ES-I3 (cell line): ENCODE data around the gene SLC18A3.
A peak's percentile ranks its signal among the peaks of the same experiment; 100 is the strongest.

ENCODE experiments used
- H3K36me3 ChIP-seq: 2 replicates; pipeline ENCODE4 v1.6.1; 2013; ENCODE audit warnings: mild to moderate bottlenecking, low read length, control low read depth, moderate library complexity; ENCODE audit not compliant: insufficient read depth
- H3K4me1 ChIP-seq: 2 replicates; pipeline ENCODE4 v1.6.1; 2013; ENCODE audit warnings: mild to moderate bottlenecking, control low read depth, low read length; ENCODE audit not compliant: insufficient read depth
- H3K9ac ChIP-seq: 2 replicates; pipeline ENCODE4 v1.6.1; 2013; ENCODE audit warnings: low read depth, mild to moderate bottlenecking, low read length, moderate library complexity
- H3K9me3 ChIP-seq: 2 replicates; pipeline ENCODE4 v1.6.1; 2013; ENCODE audit warnings: mild to moderate bottlenecking, low read length, moderate library complexity; ENCODE audit not compliant: control insufficient read depth, insufficient read depth

Gene SLC18A3

GRCh38 chr10:49600781-49601400 is 9.2 kb upstream of the SLC18A3 start:
- Histone ChIP-seq H3K36me3 (no peaks in the 10 kb centered on the region), H3K4me1 (no peaks in the 10 kb centered on the region), H3K9me3 (no peaks in the 10 kb centered on the region), H3K9ac (no peak overlapping the region)

GRCh38 chr10:49601857-49602256 is 8.3 kb upstream of the SLC18A3 start:
- no peaks in the 10 kb centered on the region for H3K9me3 ChIP-seq
- no peak overlapping the region for H3K9ac ChIP-seq
- H3K36me3 ChIP-seq, result no peaks in the 10 kb centered on the region
- H3K4me1 ChIP-seq, result no peaks in the 10 kb centered on the region

GRCh38 chr10:49602380-49603023 is 7.6 kb upstream of the SLC18A3 start:
- no peak overlapping the region for H3K9ac ChIP-seq
- no peaks in the 10 kb centered on the region for H3K4me1 ChIP-seq
- no peaks in the 10 kb centered on the region for H3K36me3 ChIP-seq
- no peaks in the 10 kb centered on the region for H3K9me3 ChIP-seq

GRCh38 chr10:49605216-49605938 is 4.7 kb upstream of the SLC18A3 start:
- H3K9me3 ChIP-seq, result no peaks in the 10 kb centered on the region
- H3K36me3 ChIP-seq, result no peaks in the 10 kb centered on the region
- no peak overlapping the region for H3K9ac ChIP-seq
- H3K4me1 ChIP-seq, result no peaks in the 10 kb centered on the region

GRCh38 chr10:49605939-49606509 is 4.1 kb upstream of the SLC18A3 start:
- no peaks in the 10 kb centered on the region; the same call in 1 of the 2 replicates for H3K4me1 ChIP-seq
- H3K9ac ChIP-seq, result no peak overlapping the region
- H3K9me3 ChIP-seq, result no peaks in the 10 kb centered on the region
- H3K36me3 ChIP-seq, result no peaks in the 10 kb centered on the region

GRCh38 chr10:49606981-49607535 is 3.1 kb upstream of the SLC18A3 start:
- Histone ChIP-seq H3K4me1 (no peaks in the 10 kb centered on the region; the same call in 1 of the 2 replicates), H3K9me3 (no peaks in the 10 kb centered on the region), H3K36me3 (no peaks in the 10 kb centered on the region), H3K9ac (no peak overlapping the region)

GRCh38 chr10:49608166-49609005 is 1.7 kb upstream of the SLC18A3 start:
- no peaks in the 10 kb centered on the region for H3K36me3 ChIP-seq
- peak overlapping the region; percentile 47; the same call in 1 of the 2 replicates for H3K9ac ChIP-seq
- no peaks in the 10 kb centered on the region for H3K9me3 ChIP-seq
- H3K4me1 ChIP-seq, result no peaks in the 10 kb centered on the region; the same call in 1 of the 2 replicates

- Histone ChIP-seq H3K36me3 (no peaks in the 10 kb centered on the region), H3K4me1 (no peaks in the 10 kb centered on the region; the same call in 1 of the 2 replicates), H3K9ac (peak overlapping the region; percentile 47; the same call in 1 of the 2 replicates), H3K9me3 (no peaks in the 10 kb centered on the region)
Observed at GRCh38 chr10:49609006-49609282, 1.2 kb upstream of the SLC18A3 start.

GRCh38 chr10:49609283-49610113 is 612 bp upstream of the SLC18A3 start:
- Histone ChIP-seq H3K36me3 (no peaks in the 10 kb centered on the region), H3K9ac (peak overlapping the region; percentile 47; the same call in 1 of the 2 replicates), H3K9me3 (no peaks in the 10 kb centered on the region), H3K4me1 (no peaks in the 10 kb centered on the region; the same call in 1 of the 2 replicates)

GRCh38 chr10:49610458-49611165 is 502 bp downstream of the SLC18A3 start:
- H3K9ac ChIP-seq, result peak overlapping the region; percentile 25; the same call in 1 of the 2 replicates
- H3K4me1 ChIP-seq, result no peaks in the 10 kb centered on the region; the same call in 1 of the 2 replicates
- H3K36me3 ChIP-seq, result no peaks in the 10 kb centered on the region
- no peaks in the 10 kb centered on the region for H3K9me3 ChIP-seq

- H3K4me1 ChIP-seq, result no peaks in the 10 kb centered on the region; the same call in 1 of the 2 replicates
Observed at GRCh38 chr10:49611166-49611815, 1.2 kb downstream of the SLC18A3 start.

GRCh38 chr10:49611816-49612512 is 1.9 kb downstream of the SLC18A3 start:
- Histone ChIP-seq H3K9ac (no peak overlapping the region), H3K9me3 (no peaks in the 10 kb centered on the region), H3K4me1 (no peaks in the 10 kb centered on the region; the same call in 1 of the 2 replicates), H3K36me3 (no peaks in the 10 kb centered on the region)

More at GRCh38 chr10:49611166-49611815, 1.2 kb downstream of the SLC18A3 start:
- no peaks in the 10 kb centered on the region for H3K36me3 ChIP-seq
- no peaks in the 10 kb centered on the region for H3K9me3 ChIP-seq
- H3K9ac ChIP-seq, result peak overlapping the region; percentile 25; the same call in 1 of the 2 replicates
